SK-N-SH treated with all-trans-retinoic acid at 6 μM for 48 hours (cell line): ENCODE measurements around the gene PLXNC1.

Experiments used
- ATAC-seq: fragments of 200-7000 bp; cut with Tn5 transposase; 3 replicates; pipeline ENCODE4 v1.9.1; 2020; ENCODE audit warnings: mild to moderate bottlenecking, moderate library complexity
- ARNTL ChIP-seq: fragments of 450-650 bp; formaldehyde crosslinking; IDR thresholded peaks from 2 replicates; pipeline ENCODE4 v1.5.0; 2020; ENCODE audit warnings: low read depth, mild to moderate bottlenecking, moderate library complexity, borderline replicate concordance
- CREB5 ChIP-seq: fragments of 250-450 bp; sonication (Bioruptor Pico); IDR thresholded peaks from 2 replicates; pipeline ENCODE4 v1.5.1; 2020; ENCODE audit warnings: low read depth, mild to moderate bottlenecking, moderate library complexity
- CSDC2 ChIP-seq: fragments of 250-450 bp; sonication (Bioruptor Pico); IDR thresholded peaks from 2 replicates; pipeline ENCODE4 v1.5.0; 2020; ENCODE audit warnings: mild to moderate bottlenecking, moderate library complexity
- CSRNP3 ChIP-seq: fragments of 250-450 bp; sonication (Bioruptor Pico); IDR thresholded peaks from 2 replicates; pipeline ENCODE4 v1.5.1; 2021; ENCODE audit warnings: mild to moderate bottlenecking, moderate library complexity
- ISL1 ChIP-seq: fragments of 250-450 bp; sonication (Bioruptor Pico); IDR thresholded peaks from 2 replicates; pipeline ENCODE4 v2.1.2; 2022; ENCODE audit warnings: mild to moderate bottlenecking, moderate library complexity
- OSR1 ChIP-seq: fragments of 250-450 bp; sonication (Bioruptor Pico); IDR thresholded peaks from 2 replicates; pipeline ENCODE4 v1.8.0; 2022; ENCODE audit warnings: moderate library complexity, mild to moderate bottlenecking, inconsistent platforms
- PATZ1 ChIP-seq: fragments of 250-450 bp; sonication (Bioruptor Pico); IDR thresholded peaks from 2 replicates; pipeline ENCODE4 v1.8.0; 2020; ENCODE audit warnings: mild to moderate bottlenecking, moderate library complexity, borderline replicate concordance
- POU6F1 ChIP-seq: fragments of 250-450 bp; sonication (Bioruptor Pico); IDR thresholded peaks from 2 replicates; pipeline ENCODE4 v1.8.0; 2021; ENCODE audit warnings: low read depth, mild to moderate bottlenecking, moderate library complexity, borderline replicate concordance
- PPARA ChIP-seq: fragments of 250-450 bp; sonication (Bioruptor Pico); IDR thresholded peaks from 2 replicates; pipeline ENCODE4 v1.5.0; 2020; ENCODE audit warnings: mild to moderate bottlenecking, borderline replicate concordance
- RARB ChIP-seq: fragments of 250-450 bp; sonication (Bioruptor Pico); IDR thresholded peaks from 2 replicates; pipeline ENCODE4 v1.8.0; 2021; ENCODE audit warnings: mild to moderate bottlenecking, moderate library complexity
- TCF4 ChIP-seq: fragments of 250-450 bp; sonication (Bioruptor Pico); IDR thresholded peaks from 2 replicates; pipeline ENCODE4 v1.8.0; 2021; ENCODE audit warnings: mild to moderate bottlenecking, moderate library complexity, borderline replicate concordance
- TOX ChIP-seq: fragments of 250-450 bp; sonication (Bioruptor Pico); IDR thresholded peaks from 2 replicates; pipeline ENCODE4 v1.8.0; 2021; ENCODE audit warnings: mild to moderate bottlenecking, moderate library complexity, borderline replicate concordance
- TSHZ2 ChIP-seq: fragments of 250-450 bp; sonication (Bioruptor Pico); IDR thresholded peaks from 2 replicates; pipeline ENCODE4 v1.5.0; 2020; ENCODE audit warnings: mild to moderate bottlenecking, moderate library complexity
- ZC3H10 ChIP-seq: fragments of 250-450 bp; sonication (Bioruptor Pico); IDR thresholded peaks from 2 replicates; pipeline ENCODE4 v1.5.1; 2021; ENCODE audit warnings: mild to moderate bottlenecking, moderate library complexity
- ZFP30 ChIP-seq: fragments of 450-650 bp; formaldehyde crosslinking; IDR thresholded peaks from 2 replicates; pipeline ENCODE4 v1.5.0; 2022; ENCODE audit warnings: mild to moderate bottlenecking, moderate library complexity
- ZNF565 ChIP-seq: fragments of 450-650 bp; formaldehyde crosslinking; conservative IDR thresholded peaks from 2 replicates; pipeline ENCODE4 v1.5.0; 2020; ENCODE audit warnings: low read depth, mild to moderate bottlenecking, moderate library complexity
- ZNF70 ChIP-seq: fragments of 450-650 bp; formaldehyde crosslinking; IDR thresholded peaks from 2 replicates; pipeline ENCODE4 v1.5.0; 2020; ENCODE audit warnings: mild to moderate bottlenecking, moderate library complexity
- ZNF8 ChIP-seq: fragments of 450-650 bp; formaldehyde crosslinking; IDR thresholded peaks from 2 replicates; pipeline ENCODE4 v1.5.0; 2020; ENCODE audit warnings: mild to moderate bottlenecking, moderate library complexity

Gene PLXNC1

GRCh38 chr12:94151582-94151981 lies 3.2 kb downstream of the PLXNC1 start:
- no peak for ATAC-seq
- no peak for TF ChIP-seq ZNF8
- no peak for TF ChIP-seq ARNTL (CRISPR knock-in tag)
- TF ChIP-seq POU6F1 (CRISPR knock-in tag): no peak
- no peak for TF ChIP-seq ISL1 (CRISPR knock-in tag)
- no peak for TF ChIP-seq ZNF70 (CRISPR knock-in tag)
- no peak for TF ChIP-seq ZNF565 (CRISPR knock-in tag)
- TF ChIP-seq TSHZ2 (CRISPR knock-in tag): no peak
- no peak for TF ChIP-seq PPARA (CRISPR knock-in tag)
- TF ChIP-seq OSR1 (CRISPR knock-in tag): no peak
- TF ChIP-seq RARB (CRISPR knock-in tag): no peak

GRCh38 chr12:94152292-94153078 lies 4.1 kb downstream of the PLXNC1 start:
- ATAC-seq: no peak
- no peak for TF ChIP-seq OSR1 (CRISPR knock-in tag)
- TF ChIP-seq ISL1 (CRISPR knock-in tag): no peak
- no peak for TF ChIP-seq ZFP30 (CRISPR knock-in tag)
- TF ChIP-seq TSHZ2 (CRISPR knock-in tag): no peak
- no peak for TF ChIP-seq CSDC2 (CRISPR knock-in tag)
- no peak for TF ChIP-seq ZNF70 (CRISPR knock-in tag)
- no peak for TF ChIP-seq TOX
- TF ChIP-seq CREB5 (CRISPR knock-in tag): no peak
- TF ChIP-seq ZNF565 (CRISPR knock-in tag): no peak
- no peak for TF ChIP-seq RARB (CRISPR knock-in tag)
- TF ChIP-seq ZC3H10 (CRISPR knock-in tag): no peak
- no peak for TF ChIP-seq PPARA (CRISPR knock-in tag)
- no peak for TF ChIP-seq ARNTL (CRISPR knock-in tag)
- no peak for TF ChIP-seq PATZ1
- TF ChIP-seq ZNF8: no peak
- no peak for TF ChIP-seq CSRNP3 (CRISPR knock-in tag)
- TF ChIP-seq TCF4 (CRISPR knock-in tag): no peak
- TF ChIP-seq, all 23 proteins: peak for 0
